Activated gamma-delta T cell treated with Interleukin-2 at 50 U/mL for 16 hours (primary cell): ENCODE results near the gene LGALS9.

ENCODE experiments used
- DNase-seq: peaks from one replicate; pipeline ENCODE4 v3.0.0-alpha.2; 2020

LGALS9 gene

GRCh38 chr17:27630607-27631410, at the start of gene LGALS9:
TSS of gene LGALS9 (plus strand) at chr17:27631188. CDS start at chr17:27631266, 78 bp downstream.
- peak; percentile 21 for DNase-seq

- no peak for DNase-seq
Observed at GRCh38 chr17:27582696-27583095, 48.3 kb upstream of the LGALS9 start.

DNA sequence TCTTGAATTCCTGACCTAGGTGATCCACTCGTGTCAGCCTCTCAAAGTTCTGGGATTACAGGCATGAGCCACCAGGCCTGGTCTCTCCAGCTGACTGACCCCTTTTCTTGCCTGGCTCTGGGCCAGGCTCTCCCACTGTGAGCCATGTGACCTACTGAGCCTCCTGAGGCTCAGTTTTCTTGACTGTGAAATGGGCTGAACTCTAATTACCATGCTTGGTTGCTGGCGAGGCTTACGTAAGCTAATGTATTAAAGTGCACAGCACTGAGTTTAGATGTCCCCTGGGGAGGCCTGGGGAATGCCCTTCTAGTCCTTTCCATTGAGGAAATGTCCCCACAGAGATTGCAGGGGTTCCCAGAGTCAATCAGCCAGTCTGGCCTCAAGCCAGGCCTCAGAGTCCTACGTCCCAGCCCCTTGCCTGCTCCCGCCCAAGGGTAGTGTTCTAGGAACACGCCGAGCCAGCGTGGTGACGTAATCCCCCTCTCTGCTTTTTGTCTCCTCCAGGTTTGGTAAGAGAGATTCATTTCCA, 45.8 kb upstream of the LGALS9 start:
- DNase-seq, result no peak

DNA sequence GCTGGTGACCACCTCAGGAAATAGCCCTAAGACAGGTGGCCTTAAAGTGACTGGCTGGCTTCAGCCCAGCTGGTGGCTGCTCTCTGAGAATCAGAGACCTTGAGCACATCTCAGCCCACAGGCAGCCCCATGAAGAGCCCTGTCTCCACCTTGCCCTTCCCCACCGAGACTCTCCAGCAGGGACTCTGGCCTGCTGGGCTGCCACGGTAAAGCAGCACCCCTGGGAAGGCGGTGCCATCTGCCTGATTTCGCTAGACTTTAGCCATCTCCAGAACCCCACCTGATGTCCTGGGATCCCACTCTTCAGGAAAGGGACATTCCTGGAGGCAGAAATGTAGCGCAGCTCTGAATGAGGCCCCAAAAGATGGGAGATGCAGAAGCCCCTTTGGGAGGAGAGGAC, 45.2 kb upstream of the LGALS9 start:
- no peak for DNase-seq

- DNase-seq, result no peak
Observed at GRCh38 chr17:27586203-27586721, 44.7 kb upstream of the LGALS9 start.

- DNase-seq, result no peak
Observed at GRCh38 chr17:27588354-27588753, 42.6 kb upstream of the LGALS9 start.

- no peak for DNase-seq
Observed at GRCh38 chr17:27590864-27591263, 40.1 kb upstream of the LGALS9 start.

DNA sequence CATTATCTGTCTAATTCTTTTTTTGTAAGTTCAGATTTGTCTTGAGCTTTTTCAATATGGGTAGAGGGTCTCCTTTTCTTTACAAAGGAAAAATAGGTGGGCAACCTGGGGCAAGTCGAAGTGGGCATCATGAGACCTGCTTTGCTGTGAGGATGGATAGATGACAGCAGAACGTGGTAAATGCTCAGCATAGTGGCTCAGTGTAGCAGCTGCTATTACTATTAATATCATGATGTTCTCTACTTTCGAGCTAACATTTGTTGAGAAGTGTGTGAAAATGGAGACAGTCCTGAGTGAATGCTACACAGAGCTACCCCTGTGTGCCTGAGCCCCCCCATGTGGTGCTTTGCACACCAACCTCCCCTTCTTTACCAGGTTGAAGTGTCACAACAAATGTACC, 39.0 kb upstream of the LGALS9 start:
- DNase-seq, result no peak

DNA sequence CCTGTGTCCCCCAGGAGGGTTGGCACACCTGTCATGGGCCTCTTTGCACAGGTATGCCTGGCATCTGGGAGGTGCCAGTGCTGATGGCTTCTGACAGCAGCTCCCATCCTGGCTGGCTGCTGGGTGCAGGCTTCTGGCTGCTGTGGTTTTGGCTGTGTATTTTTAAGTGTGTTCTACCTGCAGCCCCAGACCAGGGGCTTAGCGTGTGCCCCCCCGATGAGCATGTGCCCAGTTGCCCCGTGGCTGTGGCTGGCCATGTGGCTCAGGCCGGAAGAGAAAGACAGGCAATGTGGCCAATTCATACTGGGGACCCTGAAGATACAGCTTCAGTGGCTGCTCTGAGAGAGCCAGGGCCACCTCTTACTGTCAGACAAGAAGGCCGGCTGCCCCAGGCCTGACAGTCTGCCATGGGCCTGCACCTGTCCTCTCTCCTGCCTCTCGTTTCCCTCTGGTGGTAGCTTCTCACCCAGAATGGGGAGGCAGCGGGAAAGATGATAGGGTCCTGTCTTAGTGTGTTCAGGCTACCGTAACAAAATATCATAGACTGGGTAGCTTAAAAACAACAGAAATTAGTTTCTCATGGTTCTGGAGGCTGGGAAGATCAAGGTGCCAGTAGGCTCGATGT, 37.6 kb upstream of the LGALS9 start:
- no peak for DNase-seq

DNA sequence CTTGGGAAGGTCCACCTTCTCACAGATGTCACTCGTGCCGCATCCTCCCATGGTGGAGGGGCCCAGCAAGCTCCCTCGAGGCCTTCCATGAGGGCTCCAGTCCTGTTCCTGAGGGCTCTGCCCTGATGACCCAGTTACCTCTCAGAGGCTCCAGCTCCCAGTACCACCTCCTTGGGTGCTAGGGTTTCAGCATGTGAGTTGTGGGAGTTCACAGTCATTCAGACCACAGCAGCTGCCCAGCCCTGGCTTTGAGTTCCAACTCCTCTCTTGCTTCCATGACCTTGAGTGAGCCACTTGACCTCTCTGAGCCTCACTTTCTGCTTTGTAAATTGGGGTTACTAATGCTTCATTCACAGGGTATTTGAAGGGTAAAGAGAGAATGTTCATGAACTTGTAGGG, 37.1 kb upstream of the LGALS9 start:
- no peak for DNase-seq

GRCh38 chr17:27595208-27595607, 35.8 kb upstream of the LGALS9 start:
- no peak for DNase-seq

DNA sequence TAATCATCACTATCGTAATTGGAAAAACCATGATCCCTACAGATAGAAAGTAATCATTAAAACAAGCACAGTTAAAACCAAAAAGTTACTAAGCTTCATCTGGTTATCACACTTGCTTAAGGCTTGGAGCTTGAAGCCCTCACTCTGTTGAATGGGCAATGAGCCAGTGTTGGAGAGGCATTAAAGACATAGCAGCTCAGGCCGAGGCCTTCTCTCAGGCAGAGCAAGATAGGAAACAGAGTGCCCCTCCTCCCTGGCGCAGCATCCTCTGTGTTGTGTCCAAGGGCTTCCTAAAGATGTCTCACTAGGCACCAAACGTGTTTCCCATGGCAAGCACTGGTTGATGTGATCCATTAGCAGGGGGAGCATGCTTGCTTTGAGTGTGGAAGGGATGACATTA, 34.9 kb upstream of the LGALS9 start:
- no peak for DNase-seq

DNA sequence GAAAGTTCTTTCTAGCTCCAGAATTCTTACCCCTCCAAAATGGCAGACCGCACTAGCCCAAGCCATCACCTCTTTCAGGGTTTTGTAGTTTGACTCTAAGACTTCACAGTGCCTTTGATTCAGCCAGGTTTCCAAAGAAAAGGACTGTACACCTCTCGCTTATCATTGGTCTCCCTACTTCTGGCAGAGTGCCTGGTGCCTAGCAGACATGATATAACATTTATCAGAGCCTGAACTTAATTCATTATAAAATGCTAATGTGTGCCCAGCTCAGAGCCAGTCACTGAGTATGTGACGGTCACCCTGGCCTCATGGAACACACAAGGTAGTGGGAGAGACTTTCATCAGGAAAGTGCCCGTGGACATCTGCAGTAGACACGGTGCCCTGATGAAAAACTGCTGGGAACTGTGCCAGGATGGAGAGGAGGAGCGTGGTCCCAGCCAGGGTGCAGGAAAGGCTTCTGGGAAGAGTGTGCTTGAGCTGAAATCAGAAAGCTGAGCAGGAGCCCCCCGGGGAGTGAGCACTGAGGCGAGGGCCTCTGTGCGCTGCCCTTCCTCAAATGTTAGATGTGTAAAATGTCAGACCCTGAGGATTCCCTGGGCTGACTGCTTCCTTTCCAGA, 34.3 kb upstream of the LGALS9 start:
- no peak for DNase-seq

DNA sequence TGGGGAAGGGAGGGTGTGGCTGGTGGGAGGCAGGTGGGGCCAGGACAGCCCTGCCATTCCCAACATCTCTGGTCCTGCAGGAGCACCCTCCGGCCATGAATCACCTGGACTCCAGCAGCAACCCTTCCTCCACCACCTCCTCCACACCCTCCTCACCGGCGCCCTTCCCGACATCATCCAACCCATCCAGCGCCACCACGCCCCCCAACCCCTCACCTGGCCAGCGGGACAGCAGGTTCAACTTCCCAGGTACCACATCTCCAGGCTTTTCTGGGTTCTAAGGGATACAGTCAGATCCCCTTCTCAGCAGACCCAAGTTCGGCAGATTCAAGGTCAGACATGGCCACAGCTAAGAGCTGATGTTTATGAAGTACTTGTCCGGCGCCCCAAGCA, 33.8 kb upstream of the LGALS9 start:
- no peak for DNase-seq

DNA sequence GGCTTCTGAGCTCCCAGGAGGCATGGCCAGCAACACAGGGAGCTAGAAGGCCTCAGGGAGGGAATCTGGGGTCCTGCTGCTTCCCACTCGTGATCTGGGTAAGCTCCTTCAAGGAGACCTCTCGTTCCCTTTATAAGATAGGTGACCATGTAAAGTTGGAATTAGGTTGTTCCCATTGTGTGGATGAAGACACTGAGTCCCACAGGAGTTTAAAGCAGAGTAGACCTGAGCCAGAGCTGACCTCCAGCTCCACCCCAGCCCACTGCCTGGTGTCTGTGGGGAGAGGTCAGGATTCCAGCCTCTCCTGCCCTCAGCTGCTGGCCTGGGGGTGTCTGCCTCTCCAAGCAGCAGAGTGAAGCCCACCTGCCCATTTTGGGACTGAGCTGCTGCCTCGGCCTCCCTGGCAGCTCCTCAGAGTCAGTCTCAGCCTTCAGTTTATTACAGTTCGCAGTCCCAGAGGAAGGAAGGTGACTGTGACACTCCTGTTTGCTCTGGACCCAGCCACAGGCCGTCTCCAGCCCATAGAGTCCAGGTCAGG, 33.1 kb upstream of the LGALS9 start:
- no peak for DNase-seq

DNA sequence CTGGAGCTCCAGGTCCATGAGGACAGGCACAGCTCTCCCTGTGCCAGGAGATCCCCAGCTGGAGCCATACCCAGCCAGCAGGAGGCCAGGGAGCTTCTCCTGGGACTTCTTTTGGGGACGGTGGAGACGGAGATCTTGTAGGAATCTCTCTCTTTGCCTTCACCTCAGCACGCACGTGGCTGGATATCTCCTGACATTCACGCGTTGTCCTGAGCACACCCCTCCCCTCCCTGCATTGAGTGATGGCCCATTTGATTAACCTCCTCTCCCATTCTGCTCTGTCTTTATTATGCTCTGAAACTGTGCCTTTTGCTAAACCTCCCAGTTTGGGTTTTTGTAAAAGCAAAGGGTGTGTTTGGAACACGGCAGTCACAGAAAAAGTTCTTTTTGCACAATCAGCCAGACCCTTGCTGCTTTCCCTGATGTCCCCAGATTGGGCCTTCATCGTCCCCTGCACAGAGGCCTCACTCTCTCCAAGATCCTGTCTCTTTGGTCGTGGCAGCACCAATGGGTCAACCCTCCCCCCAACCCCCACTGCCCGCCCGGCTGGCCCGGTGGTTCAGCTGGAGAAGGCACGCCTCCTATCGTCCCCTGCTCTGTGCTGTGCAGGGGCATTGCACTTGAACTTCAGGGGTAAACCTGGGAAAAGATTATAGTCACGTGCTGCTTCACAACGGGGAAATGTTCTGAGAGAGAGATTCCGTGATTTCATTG, 32.5 kb upstream of the LGALS9 start:
- DNase-seq, result no peak

DNA sequence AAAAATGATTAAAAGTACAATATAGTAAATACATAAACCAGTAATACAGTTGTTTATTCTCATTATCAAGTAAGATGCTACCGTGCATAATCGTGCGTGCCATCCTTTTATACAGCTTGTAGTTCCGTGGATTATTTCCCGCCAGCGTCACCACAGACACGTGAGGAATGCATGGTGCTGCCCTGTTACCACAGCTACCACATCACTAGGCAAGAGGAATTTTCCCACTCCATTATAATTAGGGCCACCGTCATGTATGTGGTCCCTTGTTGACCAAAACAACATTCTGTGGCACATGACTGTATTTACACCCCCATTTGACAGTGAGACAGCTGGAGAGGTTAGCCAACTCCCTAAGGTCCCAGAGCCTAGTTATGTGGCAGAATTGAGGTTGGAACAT, 30.5 kb upstream of the LGALS9 start:
- DNase-seq, result no peak

DNA sequence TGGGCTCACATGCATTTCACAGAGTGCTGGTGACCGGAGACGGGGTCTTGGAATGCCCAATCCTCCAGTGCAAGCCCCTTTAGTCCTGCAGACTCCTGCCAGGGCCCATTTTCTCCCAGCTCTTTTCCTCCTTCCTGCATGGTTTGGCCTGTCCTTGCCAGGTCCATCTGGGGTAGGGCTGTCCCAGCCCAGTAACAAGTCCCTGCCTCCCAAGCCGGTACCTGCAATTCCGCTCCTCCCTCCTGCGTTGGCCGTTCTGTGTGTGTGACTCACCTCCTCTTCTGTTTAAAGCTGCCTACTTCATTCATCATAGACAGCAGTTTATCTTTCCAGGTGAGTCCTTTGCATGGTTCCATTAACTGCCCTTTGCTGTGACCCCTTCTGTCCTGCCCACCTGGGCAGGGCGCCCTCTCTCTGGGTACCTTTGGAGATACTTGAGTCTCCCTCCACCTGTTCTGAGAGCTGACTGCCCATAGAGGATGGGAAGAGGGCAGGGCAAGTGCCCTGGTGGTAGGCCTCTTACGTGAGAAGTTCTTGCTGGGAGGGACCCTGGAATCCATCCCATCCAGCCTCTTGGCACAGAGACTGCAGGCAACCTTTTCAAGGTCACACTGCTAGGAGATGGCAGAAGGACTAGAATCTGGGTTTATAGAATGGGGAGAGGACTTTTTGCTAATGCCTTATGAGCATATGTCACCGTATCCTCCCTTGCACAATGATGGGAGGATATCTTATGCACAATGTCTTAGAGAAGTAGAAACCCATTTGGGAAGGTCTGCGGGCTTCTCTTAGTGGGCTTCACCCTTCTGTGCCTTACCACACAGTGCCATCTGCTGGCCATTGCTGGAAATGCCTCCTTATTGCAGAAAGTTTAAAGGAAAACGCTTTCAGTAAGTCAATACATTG, 29.7 kb upstream of the LGALS9 start:
- DNase-seq, result peak; percentile 86

GRCh38 chr17:27601975-27602302, 29.0 kb upstream of the LGALS9 start:
- DNase-seq, result no peak

DNA sequence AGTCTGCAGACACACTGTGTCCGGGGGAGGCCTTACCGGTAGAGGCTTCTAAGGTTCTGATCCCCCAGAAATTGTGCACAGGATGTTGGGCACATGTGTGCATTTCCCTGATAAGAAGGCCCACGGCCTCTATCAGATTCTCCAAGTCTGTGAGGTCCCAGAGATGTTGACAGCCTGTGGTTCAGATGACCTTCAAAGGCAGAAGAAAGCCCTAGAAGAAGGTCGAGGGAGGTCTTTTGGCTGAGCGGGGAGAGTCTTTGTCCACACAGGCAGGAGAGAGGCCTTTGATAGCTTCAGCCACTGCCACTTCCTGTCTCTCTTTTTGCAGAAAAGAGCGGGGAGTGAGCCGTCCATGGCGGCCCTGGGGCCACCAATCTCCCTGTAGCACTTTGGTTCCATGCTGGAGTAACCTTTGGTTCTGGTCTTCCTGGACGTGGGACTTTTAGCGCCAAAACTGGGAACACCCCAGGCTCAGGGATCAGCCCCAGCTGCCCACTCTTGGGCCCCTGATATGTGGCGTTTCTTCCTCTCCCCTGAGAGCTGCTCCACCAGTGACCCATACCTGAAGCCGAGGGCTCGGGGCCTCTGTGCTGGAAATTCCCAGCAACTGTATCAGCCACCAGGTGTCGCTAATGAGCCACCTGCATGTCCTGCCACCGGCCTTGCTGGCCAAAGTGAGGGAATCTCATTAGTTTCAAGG, 28.1 kb upstream of the LGALS9 start:
- peak; percentile 70 for DNase-seq

- DNase-seq, result no peak
Observed at GRCh38 chr17:27603421-27603770, 27.6 kb upstream of the LGALS9 start.
